SK-N-SH (cell line): ENCODE results near the gene NT5DC3.

ENCODE experiments used
- CTCF ChIP-seq: fragments of 200-600 bp; sonication (generic); IDR thresholded peaks from 2 replicates; pipeline ENCODE4 v1.6.1; 2017; ENCODE audit warnings: antibody characterized with exemption, mild to moderate bottlenecking, moderate library complexity
- GABPA ChIP-seq: IDR thresholded peaks from 2 replicates; pipeline ENCODE4 v1.4.0; 2012; ENCODE audit warnings: low read depth, mild to moderate bottlenecking
- MAX ChIP-seq: IDR thresholded peaks from 2 replicates; pipeline ENCODE4 v1.4.0; 2012; ENCODE audit warnings: low read depth
- RFX5 ChIP-seq: IDR thresholded peaks from 2 replicates; pipeline ENCODE4 v1.6.1; 2012; ENCODE audit warnings: mild to moderate bottlenecking, improper control_type of control experiment, low read length

- TF ChIP-seq GABPA = no peak
- no peak for TF ChIP-seq CTCF
- no peak for TF ChIP-seq MAX
- no peak for TF ChIP-seq RFX5
Observed at GRCh38 chr12:103798586-103798985, 42.4 kb downstream of the NT5DC3 start.
